GM18508 (cell line): ENCODE data around the gene TEX14.
A peak's percentile ranks its signal among the peaks of the same experiment; 100 is the strongest.

Experiments
- ATAC-seq: cut with Tn5 transposase; IDR thresholded peaks from one replicate; pipeline ENCODE4 v1.9.1; 2021; ENCODE audit warnings: moderate number of reproducible peaks; ENCODE audit not compliant: insufficient read depth, unreplicated experiment

TEX14 gene

DNA sequence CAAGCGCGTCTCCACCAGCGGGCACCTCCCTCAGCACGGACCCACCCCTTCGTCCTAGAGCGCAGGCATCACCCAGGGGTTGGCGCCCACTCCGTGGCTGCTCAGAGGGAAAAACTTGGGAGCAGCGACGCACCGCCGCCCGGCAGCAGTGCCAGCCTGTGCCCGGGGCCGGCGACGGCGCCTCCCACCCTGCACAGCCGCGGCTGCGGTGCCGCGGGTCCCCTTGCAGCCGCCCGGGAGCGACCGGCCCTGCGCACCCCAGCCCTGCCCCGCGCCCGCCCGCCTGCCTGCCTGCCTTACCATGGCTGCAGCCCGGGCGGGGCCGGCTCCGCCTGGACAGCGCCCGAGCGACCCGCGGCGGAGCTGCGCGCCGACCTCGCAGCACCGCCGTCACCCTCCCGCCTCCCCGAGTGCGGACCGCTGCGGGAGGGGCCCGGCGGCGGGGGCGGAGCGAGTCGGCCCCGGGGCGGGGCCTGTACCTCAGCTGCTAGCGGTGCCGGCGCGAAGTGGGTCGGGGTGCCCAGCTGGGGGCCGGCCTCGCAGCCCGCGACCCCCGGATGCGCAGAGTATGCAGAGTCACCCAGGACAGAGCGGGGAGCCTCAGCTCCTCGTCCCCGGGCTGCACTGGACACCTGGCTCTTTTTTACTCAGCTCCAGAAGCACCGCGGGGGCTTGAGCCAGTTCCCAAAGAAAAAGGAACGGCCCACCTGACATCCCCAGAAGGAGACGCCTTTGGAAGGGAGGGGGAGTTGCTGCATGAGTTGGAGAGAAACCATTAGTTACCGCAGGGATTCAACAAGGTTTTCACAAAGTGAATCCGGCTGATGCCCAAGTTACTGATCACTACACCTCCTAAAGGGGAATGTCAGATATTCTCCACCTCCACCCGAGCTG, 159.9 kb downstream of the TEX14 start:
- ATAC-seq: no peak

- ATAC-seq: no peak
These were observed 160.7 kb downstream of the TEX14 start for GRCh38 chr17:58531122-58531521.

GRCh38 chr17:58530655-58531054, 161.2 kb downstream of the TEX14 start:
- ATAC-seq: no peak

DNA sequence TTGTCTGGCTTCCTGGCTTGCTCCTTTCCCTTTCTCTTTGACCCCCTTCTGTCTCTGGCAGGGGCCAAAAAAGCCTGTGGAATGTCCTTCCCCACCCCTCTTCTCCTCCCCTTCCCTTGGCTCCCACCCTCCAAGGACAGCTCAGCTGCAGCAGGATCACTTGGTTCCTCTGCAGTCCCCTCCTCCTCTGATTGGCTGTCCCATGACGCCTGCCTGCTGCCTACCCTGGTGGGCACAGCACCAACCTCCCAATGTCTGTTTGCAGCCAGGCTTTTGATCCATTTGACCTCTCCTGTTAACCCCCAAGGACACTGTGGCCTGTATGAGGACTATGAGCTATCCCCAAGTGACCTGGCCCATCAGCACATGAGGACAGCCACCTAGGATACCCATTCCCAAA, 162.6 kb downstream of the TEX14 start:
- no peak for ATAC-seq

GRCh38 chr17:58528443-58528842, 163.4 kb downstream of the TEX14 start:
- ATAC-seq: no peak

- ATAC-seq: no peak
These were observed 163.9 kb downstream of the TEX14 start for GRCh38 chr17:58527949-58528348.

DNA sequence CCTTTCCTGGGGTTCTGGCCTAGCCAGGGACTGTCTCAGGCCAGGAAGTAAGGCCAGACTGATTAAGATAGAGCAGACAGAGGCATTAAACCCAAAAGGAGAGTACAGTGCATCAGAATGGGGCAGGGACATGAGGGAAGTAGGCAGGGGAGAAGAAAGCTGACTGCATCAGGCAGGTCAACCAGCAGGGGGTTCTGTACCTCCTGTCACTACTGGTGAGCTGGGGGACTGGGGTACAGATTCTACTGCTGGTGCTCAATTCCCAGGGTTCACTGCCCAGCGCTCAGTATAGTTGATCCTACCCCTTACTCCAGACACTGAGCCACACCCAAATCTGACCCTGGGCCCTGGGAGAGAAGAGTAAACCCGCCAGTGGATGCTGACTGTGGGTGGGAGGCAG, 164.5 kb downstream of the TEX14 start:
- ATAC-seq: no peak

- no peak for ATAC-seq
These were observed 166.6 kb downstream of the TEX14 start for GRCh38 chr17:58525239-58525638.

GRCh38 chr17:58521680-58522079, 170.2 kb downstream of the TEX14 start:
- no peak for ATAC-seq

- no peak for ATAC-seq
These were observed 170.9 kb downstream of the TEX14 start for GRCh38 chr17:58520843-58521430.

DNA sequence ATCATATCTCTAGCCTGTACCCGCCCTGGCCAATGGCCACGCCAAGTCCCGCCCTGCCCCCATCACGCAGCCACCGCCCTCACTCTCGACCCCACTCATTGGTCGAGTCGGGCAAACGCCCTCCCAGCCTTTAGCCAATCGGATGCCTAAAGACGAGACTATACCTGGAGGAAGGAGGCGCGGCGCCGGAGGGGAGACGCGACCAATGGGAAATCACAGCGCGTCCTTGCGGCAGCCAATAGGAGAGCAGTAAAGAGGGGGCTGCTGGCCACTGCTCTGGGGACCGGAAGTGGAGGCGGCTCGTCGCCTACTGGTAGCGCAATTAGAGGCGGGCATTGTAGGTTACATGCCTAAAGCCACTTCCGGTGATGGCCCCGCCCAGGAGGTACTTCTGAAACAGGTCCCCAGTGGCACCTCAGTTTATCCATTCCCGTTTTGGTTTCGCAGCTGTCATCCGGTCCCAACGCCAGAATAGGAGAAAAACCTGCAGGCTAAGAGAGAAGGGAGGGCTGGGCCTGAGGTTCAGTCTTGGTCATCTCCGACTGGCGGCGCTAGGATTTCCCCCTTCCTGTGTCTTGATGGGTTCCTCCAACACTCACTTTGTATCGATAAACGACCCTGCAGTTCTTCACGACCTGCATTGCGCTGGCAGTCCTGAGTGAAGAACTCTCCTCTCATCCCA, 173.8 kb downstream of the TEX14 start:
- ATAC-seq: peak; percentile 67

DNA sequence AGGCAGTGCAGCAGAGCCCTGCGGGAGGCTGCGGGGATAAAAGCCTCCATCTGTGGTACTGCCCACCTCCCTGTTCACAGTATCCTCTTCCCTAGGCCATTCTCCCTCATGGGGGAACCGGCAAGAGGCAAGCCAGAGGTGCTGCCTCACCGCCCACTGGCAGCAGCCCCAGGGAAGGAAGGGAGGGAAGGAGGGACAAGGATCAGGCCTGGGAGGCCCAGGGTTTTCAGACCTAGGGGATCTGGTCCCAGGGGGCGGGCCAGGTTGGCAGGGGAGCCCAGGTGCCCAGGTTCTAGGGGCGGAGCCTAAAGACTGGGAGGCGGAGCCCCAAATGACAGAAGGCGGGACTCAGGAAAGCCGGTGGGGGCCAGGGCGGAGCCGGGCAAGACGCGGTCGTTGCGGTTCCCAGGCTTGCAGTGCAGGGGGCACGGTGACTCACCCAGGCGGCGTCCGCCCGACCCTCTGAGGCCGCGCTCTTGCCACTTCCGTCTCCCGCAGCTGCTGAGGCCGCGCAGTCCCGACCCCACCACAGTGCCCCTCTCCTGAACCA, 174.4 kb downstream of the TEX14 start:
- no peak for ATAC-seq

GRCh38 chr17:58516644-58517377, 175.0 kb downstream of the TEX14 start:
- no peak for ATAC-seq

DNA sequence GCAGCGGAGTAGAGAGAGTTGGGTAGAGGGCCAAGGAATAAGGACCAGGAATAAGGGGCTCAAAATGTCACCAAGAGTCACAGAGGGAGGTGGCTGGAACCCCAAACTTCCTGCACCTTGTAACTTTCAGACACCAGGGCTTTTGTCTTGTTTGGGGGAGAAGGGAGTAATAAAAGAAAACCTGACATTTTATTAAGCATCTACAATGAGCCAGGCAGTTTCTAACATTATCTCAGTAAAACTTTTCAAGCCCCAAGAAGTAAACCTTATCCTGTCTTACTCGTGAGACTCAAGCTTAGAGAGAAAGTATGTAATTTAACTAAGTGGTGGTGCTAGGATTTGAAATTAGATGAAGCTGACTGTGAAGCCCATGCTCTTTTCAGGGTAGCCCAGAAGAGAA, 176.6 kb downstream of the TEX14 start:
- ATAC-seq: no peak

- no peak for ATAC-seq
These were observed 177.1 kb downstream of the TEX14 start for GRCh38 chr17:58514770-58515157.

GRCh38 chr17:58513965-58514769, 177.7 kb downstream of the TEX14 start, which contains the start of gene MTMR4:
Gene MTMR4, minus strand, starts transcription at chr17:58514638. Its CDS starts 231 bp downstream, at chr17:58514407.
- ATAC-seq: no peak

DNA sequence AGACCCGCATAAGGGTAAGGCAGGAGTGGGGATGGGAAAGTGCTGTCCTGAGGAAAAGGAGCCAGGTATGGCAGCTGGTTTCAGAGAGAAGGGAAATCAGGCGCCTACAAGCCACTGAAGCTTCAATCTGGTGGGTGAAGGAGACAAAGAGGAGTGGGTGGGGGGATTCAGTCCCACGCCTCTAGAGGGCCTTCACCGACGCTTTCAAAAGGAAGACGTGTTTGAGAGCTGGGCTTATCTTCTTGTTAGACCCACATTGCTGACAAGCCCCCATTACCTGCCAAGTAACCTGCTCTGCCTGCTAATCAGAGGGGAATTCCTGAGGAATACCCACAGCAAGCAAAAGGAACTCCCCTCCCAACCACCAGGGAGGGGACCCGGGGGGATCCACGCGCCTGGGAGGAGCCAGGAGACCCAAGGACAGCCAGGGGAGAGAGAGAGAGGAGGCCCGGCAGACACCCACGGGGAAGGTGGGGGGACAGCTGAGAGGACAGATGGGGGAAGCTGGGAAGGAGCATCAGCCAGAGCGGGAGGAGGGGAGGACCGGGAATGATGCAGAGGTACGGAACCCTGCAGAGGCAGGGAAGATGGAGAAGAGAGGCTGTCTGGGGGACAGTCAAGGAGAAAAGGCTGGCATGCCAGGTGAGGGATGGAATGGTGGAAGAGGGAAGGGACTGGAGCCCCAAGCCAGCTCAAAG, 178.4 kb downstream of the TEX14 start:
- ATAC-seq: no peak

DNA sequence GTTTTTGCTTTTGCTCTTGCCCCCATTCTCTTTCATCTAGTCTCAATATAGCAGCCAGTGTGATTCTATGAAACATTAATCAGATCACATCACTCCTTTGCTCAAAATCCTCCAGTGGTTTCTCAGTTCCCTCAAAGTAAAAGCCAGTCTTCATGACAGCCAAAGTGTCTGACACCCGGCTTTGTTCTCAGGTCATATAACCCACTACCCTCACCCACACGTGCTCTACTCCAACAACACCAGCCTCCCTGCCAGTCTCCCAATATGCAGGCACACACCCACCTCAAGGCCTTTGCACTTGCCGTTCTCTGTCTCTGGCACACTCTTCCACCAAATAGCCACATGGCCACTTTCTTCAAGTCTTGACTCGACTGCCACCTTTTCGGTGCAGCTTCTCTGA, 181.8 kb downstream of the TEX14 start:
- no peak for ATAC-seq
